ENCODE results near the gene FAM135A.
"Not testable (repeated sequence)": the region's sequence is repeated elsewhere in the genome, so short reads cannot be mapped to it uniquely, and the experiment has no call there.

Gene FAM135A

DNA sequence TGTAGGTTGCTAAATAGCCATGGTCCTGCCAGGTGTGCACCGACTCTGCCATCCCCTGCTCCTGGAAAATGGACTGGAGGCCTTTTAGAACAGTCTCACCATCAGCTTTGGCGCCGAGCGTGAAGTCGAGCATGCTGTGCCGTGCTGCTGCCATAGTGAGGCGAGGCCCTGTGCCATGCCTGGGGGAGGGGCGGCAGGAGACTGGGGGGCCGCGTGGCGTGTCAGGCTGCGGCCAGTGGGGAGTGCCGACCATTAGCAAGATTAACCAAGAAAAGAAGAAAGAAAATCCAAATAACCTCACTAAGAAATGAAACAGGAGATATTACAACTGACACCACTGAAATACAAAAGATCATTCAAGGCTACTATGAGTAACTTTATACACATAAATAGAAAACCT lies 195.9 kb downstream of the FAM135A start:
- DNase-seq (ENCODE audit: low read depth in 2 of 3, low spot score in 1 of 3), result not testable (repeated sequence)

All from stimulated activated CD4-positive, alpha-beta T cell treated with anti-CD3 and anti-CD28 coated beads, Interleukin-12 subunit alpha, Interleukin-12 subunit beta, amount 100 ng/mL, for 48 hours (primary cell).